Activated CD4-positive, alpha-beta T cell treated with anti-CD3 and anti-CD28 coated beads, Interleukin-2, amount 10 ng/mL, durations not matched to agents 7 days and 5 days (primary cell): ENCODE measurements around the gene POLDIP3. TPM values are rescaled to one million over a fixed set of nuclear protein-coding genes. Genes with fewer than 3 reads are reported as not detected.
"Not testable (repeated sequence)": the region's sequence is repeated elsewhere in the genome, so short reads cannot be mapped to it uniquely, and the experiment has no call there.

Source experiments
- CTCF ChIA-PET: fragments of 350-600 bp; sonication (Branson Sonifier 250); formaldehyde crosslinking; loops from one replicate; lab custom pipeline; 2021; ENCODE audit warnings: antibody characterized with exemption; lab: Charles Lee
- POLR2A ChIA-PET: fragments of 350-600 bp; sonication (Branson Sonifier 250); formaldehyde crosslinking; loops from one replicate; lab custom pipeline; 2021; ENCODE audit warnings: antibody characterized with exemption; lab: Charles Lee
- DNase-seq: peaks from one replicate; pipeline ENCODE4 v3.0.0-alpha.2; 2020
- H3K27ac Mint-ChIP-seq: one replicate; pipeline ENCODE4 v1.8.0; 2021; ENCODE audit warnings: mild to moderate bottlenecking, moderate library complexity, mixed read lengths
- H3K27me3 Mint-ChIP-seq: one replicate; pipeline ENCODE4 v1.8.0; 2021; ENCODE audit warnings: mixed read lengths
- H3K36me3 Mint-ChIP-seq: one replicate; pipeline ENCODE4 v1.8.0; 2021; ENCODE audit warnings: low read depth, mixed read lengths
- H3K4me1 Mint-ChIP-seq: one replicate; pipeline ENCODE4 v1.8.0; 2021; ENCODE audit warnings: mixed read lengths
- H3K4me3 Mint-ChIP-seq: one replicate; pipeline ENCODE4 v1.8.0; 2021; ENCODE audit warnings: mild to moderate bottlenecking, moderate library complexity, mixed read lengths
- H3K9me3 Mint-ChIP-seq: one replicate; pipeline ENCODE4 v1.8.0; 2021; ENCODE audit warnings: mixed read lengths
- total RNA-seq, 2 experiments: library from RNA; stranded (reverse); gene quantifications; one replicate each; pipeline ENCODE4 v1.2.3, GENCODE V29; 2021

The POLDIP3 gene
- total RNA-seq, 2 experiments from 2014 or later = 83.4 to 97.7 TPM

DNA sequence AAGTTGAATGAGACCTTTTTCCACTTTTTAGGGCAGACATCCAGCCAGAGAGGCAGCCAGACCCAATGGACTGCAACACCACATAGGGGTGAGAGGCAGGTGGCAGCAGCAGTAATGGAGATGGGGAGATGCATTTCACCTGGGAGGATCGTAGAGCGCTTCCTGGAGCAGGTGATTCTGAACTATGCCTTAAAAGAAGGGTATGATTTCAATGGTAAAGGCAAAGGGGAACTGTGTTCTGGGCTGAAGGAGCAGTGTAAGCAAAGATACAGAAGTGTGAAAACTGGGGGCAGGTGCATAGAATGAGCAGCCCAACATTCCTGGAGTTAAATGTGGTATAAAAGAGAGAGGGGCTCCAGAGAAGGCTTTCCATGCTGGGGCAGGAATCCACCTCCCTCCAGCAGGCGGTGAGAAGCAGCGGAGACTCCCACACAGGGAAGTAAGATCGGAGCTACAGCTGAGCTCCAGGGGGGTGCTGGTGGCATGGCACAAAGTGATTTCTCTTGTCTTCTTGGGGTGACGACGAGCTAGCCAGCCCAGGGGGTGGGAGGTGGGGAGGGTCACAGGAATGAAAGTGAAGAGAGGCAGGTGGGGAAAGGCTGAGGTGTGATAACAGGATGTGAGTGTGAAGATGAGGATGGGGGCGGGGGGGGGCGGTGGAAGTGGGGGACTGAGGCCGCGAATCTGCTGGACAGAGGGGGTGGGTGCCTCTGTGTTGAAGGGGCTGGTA is 65.2 kb downstream of the POLDIP3 start:
- no peak overlapping the region for H3K27ac Mint-ChIP-seq
- ChIA-PET CTCF (interaction anchor here (1.2 to 2.2 kb wide), 2 partner anchors 11 to 16 kb away, joined by 4 to 6 read pairs; no protein-coding TSS in a partner anchor), POLR2A (no interaction called here)
- H3K4me3 Mint-ChIP-seq = no peak overlapping the region
- H3K36me3 Mint-ChIP-seq = no peaks in the 10 kb centered on the region
- H3K27me3 Mint-ChIP-seq = no peaks in the 10 kb centered on the region
- H3K4me1 Mint-ChIP-seq = peaks cover 20% of the 10 kb centered on the region
- no peak for DNase-seq
- no peaks in the 10 kb centered on the region for H3K9me3 Mint-ChIP-seq

DNA sequence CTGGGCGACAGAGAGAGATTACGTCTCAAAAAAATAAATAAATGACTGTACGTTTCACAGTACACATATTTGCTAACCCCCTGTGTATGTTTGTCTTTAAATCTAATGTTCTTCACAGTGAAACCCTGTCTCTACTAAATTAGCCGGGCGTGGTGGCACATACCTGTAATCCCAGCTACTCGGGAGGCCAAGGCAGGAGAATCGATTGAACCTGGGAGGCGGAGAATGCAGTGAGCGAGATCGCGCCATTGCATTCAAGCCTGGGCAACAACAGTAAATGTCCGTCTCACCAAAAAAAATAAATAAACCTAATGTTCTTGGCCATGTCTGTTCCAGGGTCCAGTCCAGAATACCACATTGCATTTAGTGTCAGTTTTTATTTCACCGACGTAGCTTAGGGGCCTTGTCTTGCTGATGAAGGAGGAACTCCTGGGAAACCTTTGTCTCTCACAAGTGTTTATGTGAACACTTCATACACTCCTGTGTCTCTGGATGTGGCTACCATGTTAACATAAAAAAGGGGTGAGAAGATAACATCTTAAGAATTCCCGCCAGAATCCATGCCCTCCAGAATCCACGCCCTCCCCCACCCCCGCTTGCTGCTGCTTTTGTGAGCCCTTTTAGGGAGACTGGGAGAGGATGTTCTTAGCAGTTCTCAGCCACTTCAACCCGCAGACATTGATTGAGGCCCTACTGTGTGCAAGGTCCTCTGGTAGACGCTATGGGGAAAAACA is 65.9 kb downstream of the POLDIP3 start:
- Mint-ChIP-seq H3K4me1 (peaks cover 16% of the 10 kb centered on the region), H3K27ac (peak overlapping the region; percentile 68)
- CTCF ChIA-PET = interaction anchor here (2.2 kb wide), 1 partner anchor 16 kb away, joined by 6 read pairs; no protein-coding TSS in a partner anchor

DNA sequence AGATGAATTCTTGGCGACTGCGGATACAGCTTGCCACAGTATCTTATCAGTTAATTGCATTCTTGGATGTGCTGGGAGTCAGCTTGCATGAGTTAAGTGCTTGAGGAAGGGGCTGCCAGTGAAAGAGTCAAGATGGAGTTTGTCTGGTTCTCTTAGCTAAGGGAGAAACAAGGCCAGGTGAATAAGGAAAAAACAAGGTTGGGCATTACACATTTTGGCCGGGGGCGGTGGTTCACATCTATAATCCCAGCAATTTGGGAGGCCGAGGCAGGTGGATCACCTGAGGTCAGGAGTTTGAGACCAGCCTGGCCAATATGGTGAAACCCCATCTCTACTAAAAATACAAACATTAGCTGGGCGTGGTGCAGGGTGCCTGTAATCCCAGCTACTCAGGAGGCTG is 66.6 kb downstream of the POLDIP3 start:
- CTCF ChIA-PET = interaction anchor here (0.7 to 2.2 kb wide), 3 partner anchors 14 to 626 kb away, joined by 3 to 6 read pairs (median 4); no protein-coding TSS in a partner anchor
- DNase-seq, H3K4me3 Mint-ChIP-seq, H3K36me3 Mint-ChIP-seq, H3K9me3 Mint-ChIP-seq, H3K27ac Mint-ChIP-seq, POLR2A ChIA-PET, H3K27me3 Mint-ChIP-seq: not testable (repeated sequence)
- H3K4me1 Mint-ChIP-seq = peaks cover 16% of the 10 kb centered on the region

More for the DNA sequence above, 65.9 kb downstream of the POLDIP3 start:
- H3K27me3 Mint-ChIP-seq = no peaks in the 10 kb centered on the region
- H3K4me3 Mint-ChIP-seq = no peak overlapping the region
- POLR2A ChIA-PET = no interaction called here
- DNase-seq = no peak
- no peaks in the 10 kb centered on the region for H3K9me3 Mint-ChIP-seq
- no peaks in the 10 kb centered on the region for H3K36me3 Mint-ChIP-seq

DNA sequence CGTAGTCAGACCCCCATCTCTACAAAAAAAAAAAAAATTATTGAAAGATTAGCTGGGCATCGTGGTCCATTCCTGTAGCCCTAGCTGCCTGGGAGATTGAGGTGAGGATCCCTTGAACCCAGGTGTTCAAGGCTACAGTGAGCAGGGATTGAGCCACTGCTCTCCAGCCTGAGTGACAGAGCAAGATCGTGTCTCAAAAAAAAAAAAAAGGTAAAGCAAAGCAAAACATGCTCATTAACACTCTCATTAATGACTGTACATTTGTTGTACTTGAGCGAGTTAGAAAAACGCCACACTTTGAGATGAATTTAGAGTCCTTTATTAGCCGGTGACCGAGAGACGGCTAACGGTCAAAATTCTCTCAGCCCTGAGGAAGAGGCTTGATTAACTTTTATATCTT is 67.1 kb downstream of the POLDIP3 start:
- H3K27ac Mint-ChIP-seq = no peak overlapping the region
- peaks cover 13% of the 10 kb centered on the region for H3K4me1 Mint-ChIP-seq
- ChIA-PET CTCF (interaction anchor here (0.7 to 2.2 kb wide), 4 partner anchors 13 to 627 kb away, joined by 3 to 6 read pairs (median 4); no protein-coding TSS in a partner anchor), POLR2A (no interaction called here)
- H3K27me3 Mint-ChIP-seq = peaks cover under 1% of the 10 kb centered on the region
- DNase-seq = no peak
- no peaks in the 10 kb centered on the region for H3K9me3 Mint-ChIP-seq
- no peaks in the 10 kb centered on the region for H3K36me3 Mint-ChIP-seq
- no peak overlapping the region for H3K4me3 Mint-ChIP-seq

DNA sequence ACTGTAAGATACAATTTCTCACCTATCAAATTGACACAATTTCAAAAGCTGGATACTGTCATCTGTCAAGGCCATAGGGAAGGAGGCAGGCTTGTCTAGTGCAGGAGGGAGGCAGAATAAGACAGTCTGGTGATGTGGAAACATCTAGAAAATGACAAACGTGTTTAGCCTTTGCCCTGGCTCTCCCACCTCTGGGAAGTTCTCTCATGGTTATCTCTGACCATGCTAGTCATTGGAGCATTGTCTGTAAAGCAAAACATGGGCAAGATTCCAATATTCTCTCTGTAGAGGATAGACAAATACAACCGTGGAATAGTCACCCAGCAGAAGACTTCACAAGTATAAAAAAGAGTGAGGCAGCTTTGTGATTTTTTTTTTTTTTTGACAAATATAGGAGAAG is 70.0 kb downstream of the POLDIP3 start:
- no peak for DNase-seq
- H3K4me1 Mint-ChIP-seq = peaks cover 2% of the 10 kb centered on the region
- ChIA-PET CTCF (interaction anchor here (0.6 to 3.6 kb wide), 4 partner anchors 12 to 118 kb away, joined by 3 to 15 read pairs (median 4); no protein-coding TSS in a partner anchor), POLR2A (no interaction called here)
- H3K36me3 Mint-ChIP-seq = no peaks in the 10 kb centered on the region
- H3K27me3 Mint-ChIP-seq = peaks cover 2% of the 10 kb centered on the region
- H3K27ac Mint-ChIP-seq = no peak overlapping the region
- H3K4me3 Mint-ChIP-seq = no peak overlapping the region
- no peaks in the 10 kb centered on the region for H3K9me3 Mint-ChIP-seq

DNA sequence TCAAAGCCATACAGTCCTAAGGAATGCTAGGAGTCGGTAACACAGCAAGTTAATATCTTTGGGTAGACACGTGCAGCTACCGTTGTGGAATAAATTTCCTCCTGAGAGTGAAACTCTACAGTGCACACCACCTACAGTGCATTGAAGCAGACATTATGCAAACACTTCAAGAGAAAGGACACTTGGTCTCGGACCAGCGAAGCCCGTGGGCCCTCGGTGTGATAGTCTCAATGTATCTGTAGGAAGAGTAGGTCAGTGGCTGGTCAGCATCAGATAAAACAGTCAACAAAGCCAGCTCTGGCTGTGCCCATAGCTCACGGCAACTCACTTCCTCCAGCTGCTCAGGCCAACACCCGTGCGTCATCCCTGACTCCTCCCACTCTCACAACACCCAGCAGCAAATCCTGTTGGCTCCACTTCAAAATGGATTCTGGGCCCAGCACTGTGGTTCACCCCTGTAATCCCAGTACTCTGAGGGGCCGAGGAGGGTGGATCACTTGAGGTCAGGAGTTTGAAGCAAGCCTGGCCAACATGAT is 75.4 kb downstream of the POLDIP3 start:
- H3K4me3 Mint-ChIP-seq, CTCF ChIA-PET, DNase-seq, H3K9me3 Mint-ChIP-seq, H3K4me1 Mint-ChIP-seq, H3K27me3 Mint-ChIP-seq, H3K27ac Mint-ChIP-seq, H3K36me3 Mint-ChIP-seq, POLR2A ChIA-PET: not testable (repeated sequence)

DNA sequence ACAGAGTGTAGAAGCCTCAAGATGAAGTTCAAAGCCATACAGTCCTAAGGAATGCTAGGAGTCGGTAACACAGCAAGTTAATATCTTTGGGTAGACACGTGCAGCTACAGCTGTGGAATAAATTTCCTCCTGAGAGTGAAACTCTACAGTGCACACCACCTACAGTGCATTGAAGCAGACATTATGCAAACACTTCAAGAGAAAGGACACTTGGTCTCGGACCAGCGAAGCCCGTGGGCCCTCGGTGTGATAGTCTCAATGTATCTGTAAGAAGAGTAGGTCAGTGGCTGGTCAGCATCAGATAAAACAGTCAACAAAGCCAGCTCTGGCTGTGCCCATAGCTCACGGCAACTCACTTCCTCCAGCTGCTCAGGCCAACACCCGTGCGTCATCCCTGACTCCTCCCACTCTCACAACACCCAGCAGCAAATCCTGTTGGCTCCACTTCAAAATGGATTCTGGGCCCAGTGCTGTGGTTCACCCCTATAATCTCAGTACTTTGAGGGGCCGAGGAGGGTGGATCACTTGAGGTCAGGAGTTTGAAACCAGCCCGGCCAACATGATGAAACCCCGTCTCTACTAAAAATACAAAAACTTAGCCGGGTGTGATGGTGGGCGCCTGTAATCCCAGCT is 77.4 kb downstream of the POLDIP3 start:
- DNase-seq, H3K27me3 Mint-ChIP-seq, H3K9me3 Mint-ChIP-seq, H3K36me3 Mint-ChIP-seq, H3K4me3 Mint-ChIP-seq, POLR2A ChIA-PET: not testable (repeated sequence)
- H3K27ac Mint-ChIP-seq = peak overlapping the region; percentile 50
- H3K4me1 Mint-ChIP-seq = peaks cover 22% of the 10 kb centered on the region
- CTCF ChIA-PET = interaction anchor here (0.6 to 1.4 kb wide), 2 partner anchors 8 to 606 kb away, joined by 3 to 5 read pairs; no protein-coding TSS in a partner anchor

DNA sequence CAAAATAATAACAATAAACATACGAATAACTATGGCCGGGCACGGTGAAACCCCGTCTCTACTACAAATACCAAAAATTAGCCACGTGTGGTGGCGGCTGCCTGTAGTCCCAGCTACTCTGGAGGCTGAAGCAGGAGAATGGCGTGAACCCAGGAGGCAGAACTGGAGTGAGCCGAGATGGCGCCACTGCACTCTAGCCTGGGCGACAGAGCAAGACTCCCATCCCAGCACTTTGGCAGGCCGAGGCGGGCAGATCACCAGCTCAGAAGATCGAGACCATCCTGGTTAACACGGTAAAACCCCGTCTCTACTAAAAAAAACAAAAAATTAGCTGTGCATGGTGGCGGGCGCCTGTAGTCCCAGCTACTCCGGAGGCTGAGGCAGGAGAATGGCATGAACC is 78.0 kb downstream of the POLDIP3 start:
- H3K27me3 Mint-ChIP-seq, DNase-seq, H3K4me3 Mint-ChIP-seq, POLR2A ChIA-PET, H3K36me3 Mint-ChIP-seq, H3K27ac Mint-ChIP-seq, H3K9me3 Mint-ChIP-seq: not testable (repeated sequence)
- peaks cover 26% of the 10 kb centered on the region for H3K4me1 Mint-ChIP-seq
- CTCF ChIA-PET = interaction anchor here (0.6 to 1.4 kb wide), 2 partner anchors 9 to 606 kb away, joined by 3 to 5 read pairs; no protein-coding TSS in a partner anchor

DNA sequence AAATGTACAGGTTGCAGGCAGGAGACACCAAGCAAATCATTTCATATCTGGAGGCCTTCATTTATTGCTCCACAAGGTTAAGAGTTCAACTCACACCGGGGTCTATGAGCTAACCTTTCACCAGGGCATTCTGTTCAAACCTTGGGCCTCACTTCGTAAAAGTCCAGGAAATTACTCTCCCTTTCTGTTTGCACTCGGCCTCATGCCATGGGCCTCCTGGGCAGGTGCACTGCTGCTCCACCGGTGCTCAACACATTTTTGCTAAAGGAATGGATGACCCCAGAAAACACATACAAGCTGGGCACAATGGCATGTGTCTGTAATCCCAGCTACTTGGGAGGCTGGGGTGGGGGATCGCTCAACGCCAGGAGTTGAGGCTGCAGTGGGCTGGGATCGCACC is 78.5 kb downstream of the POLDIP3 start:
- ChIA-PET CTCF (no interaction called here), POLR2A (no interaction called here)
- DNase-seq = no peak
- no peaks in the 10 kb centered on the region for H3K36me3 Mint-ChIP-seq
- no peak overlapping the region for H3K27ac Mint-ChIP-seq
- no peaks in the 10 kb centered on the region for H3K27me3 Mint-ChIP-seq
- no peaks in the 10 kb centered on the region for H3K9me3 Mint-ChIP-seq
- no peak overlapping the region for H3K4me3 Mint-ChIP-seq
- peaks cover 26% of the 10 kb centered on the region for H3K4me1 Mint-ChIP-seq

DNA sequence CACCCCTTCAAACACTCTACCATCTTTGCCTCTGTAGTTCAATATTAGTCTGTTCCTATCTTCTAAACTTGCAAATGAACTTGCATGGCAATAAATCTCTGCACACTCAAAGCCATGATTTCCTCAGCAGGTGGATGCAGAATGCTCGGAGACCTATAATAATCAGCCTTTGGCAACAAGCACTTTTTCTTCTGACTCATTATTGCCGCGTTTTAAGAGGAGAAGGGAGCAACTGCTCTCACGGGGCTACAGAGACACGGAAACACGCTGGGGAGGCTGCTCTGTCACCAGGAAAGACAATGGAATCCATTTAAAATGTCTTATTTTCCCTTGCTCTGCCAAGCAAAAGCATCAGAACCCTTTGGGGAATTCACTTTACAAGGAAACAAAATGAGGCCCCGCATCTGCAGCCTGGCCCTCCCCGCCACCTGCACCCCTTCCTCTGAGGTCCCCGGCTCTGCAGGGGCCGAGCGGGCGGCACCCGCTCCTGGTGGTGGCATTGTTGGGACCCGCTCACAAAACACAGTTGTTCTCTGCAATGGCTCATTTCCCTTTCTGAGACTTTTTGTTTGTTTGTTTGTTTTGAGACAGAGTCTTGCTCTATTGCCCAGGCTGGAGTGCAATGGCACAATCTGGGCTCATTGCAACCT is 79.5 kb downstream of the POLDIP3 start:
- CTCF ChIA-PET = interaction anchor here (0.9 to 3.8 kb wide), 3 partner anchors 9 to 227 kb away, joined by 3 to 15 read pairs (median 3); no protein-coding TSS in a partner anchor
- H3K27me3 Mint-ChIP-seq, POLR2A ChIA-PET, H3K36me3 Mint-ChIP-seq, H3K4me3 Mint-ChIP-seq, H3K9me3 Mint-ChIP-seq, DNase-seq, H3K27ac Mint-ChIP-seq: not testable (repeated sequence)
- H3K4me1 Mint-ChIP-seq = peaks cover 26% of the 10 kb centered on the region
